Stimulated activated CD8-positive, alpha-beta memory T cell treated with anti-CD3 and anti-CD28 coated beads, Interleukin-4, amount 100 ng/mL, for 4 hours (primary cell): Measurements from ENCODE around the gene ABCA13.

Source experiments
- DNase-seq, 2 donors: peaks; one replicate each; pipeline ENCODE4 v3.0.0-alpha.2; 2020; ENCODE audit warnings: low read depth in 2 of 2, low spot score in 1 of 2

ABCA13 gene

GRCh38 chr7:48628793-48629349 lies 457.6 kb downstream of the ABCA13 start:
- no peak for DNase-seq

GRCh38 chr7:48634116-48634632 lies 462.9 kb downstream of the ABCA13 start:
- no peak for DNase-seq

GRCh38 chr7:48635796-48636195 lies 464.5 kb downstream of the ABCA13 start:
- no peak for DNase-seq

GRCh38 chr7:48636391-48637015 lies 465.2 kb downstream of the ABCA13 start:
- no peak for DNase-seq

DNA sequence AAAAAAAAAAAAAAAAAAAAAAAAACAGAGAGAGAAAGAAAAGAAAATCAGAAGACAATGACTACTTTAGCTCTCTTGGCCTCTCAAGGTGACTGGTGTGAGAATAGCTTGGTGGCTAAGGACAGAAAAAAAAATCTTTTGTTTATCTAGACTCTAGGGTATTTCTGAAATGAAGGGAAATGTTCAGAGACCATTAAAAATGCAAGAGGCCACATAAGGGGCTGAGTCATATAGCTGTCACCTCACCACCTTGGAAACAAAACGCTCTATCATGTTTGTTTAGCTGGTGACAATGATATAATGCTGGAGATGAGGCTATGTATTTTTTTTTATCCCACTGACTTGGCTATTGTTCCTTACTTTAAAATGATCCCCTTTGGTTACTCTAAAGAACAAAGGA lies 466.1 kb downstream of the ABCA13 start:
- DNase-seq: no peak

DNA sequence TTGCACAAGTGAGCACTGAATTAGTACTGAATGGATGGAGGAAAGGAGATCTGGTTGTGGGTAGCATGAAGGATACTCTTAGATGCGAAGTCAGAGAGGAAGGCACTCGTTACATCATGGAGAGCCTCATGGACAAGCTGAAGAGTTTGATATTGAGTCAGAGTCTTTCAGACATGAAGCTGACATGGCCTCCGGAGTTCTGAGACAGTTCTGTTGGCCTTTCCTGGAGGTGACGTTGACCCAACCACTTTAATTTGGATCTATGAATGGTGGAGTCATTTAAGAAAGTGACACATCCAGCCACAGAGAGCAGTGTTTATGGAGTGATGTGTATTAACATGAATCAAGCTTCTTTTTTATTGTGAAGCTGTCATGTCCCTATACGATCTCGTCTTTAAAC lies 466.8 kb downstream of the ABCA13 start:
- no peak for DNase-seq

DNA sequence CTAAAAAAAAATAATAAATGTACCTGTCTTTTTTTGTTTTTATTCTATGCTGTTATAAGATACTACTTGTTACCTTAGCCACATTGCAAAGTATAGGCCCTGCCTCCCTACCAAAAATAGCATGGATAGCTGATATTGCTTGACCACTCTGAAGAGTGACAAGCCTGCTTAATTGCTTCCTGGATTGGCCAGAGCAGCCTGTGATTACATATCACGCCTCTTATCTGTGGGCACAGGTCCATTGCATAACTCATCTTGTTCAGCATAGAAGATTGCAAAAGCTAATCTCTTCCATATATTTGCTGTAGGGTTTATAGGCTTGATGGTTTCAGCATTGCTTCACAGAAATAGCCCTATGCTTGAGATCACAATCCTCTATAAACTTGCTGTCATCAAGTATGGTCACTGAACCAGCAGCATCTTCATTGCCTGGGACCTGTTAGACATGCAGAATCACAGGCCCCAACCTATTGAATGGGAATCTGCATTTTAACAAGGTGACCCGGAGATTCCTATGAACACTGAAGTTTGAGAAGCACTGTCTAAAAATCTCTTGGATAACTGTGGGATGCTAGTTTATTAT lies 472.3 kb downstream of the ABCA13 start:
- DNase-seq: no peak

- DNase-seq: no peak
Observed at GRCh38 chr7:48658138-48658537, 486.9 kb downstream of the ABCA13 start.

- no peak for DNase-seq
Observed at GRCh38 chr7:48660306-48660870, 489.1 kb downstream of the ABCA13 start.

DNA sequence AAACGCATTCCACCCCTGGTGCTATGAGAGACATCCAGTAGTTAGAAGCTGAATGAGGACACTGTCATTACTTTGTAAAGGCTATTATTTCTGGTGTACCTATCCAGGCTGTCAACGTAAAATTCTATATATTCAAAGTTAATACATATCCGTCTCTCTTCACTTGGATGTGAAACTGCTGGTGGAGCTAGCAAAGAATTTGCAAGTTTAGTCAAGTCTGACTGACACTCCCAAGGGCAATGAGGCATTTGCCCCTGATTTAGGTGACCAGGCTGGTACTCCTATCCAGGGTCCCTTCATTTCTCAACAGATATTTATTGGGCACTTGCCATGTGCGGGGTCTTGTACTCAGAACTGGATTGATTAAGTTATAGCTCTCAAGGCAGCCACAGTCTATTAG lies 493.0 kb downstream of the ABCA13 start:
- no peak for DNase-seq

DNA sequence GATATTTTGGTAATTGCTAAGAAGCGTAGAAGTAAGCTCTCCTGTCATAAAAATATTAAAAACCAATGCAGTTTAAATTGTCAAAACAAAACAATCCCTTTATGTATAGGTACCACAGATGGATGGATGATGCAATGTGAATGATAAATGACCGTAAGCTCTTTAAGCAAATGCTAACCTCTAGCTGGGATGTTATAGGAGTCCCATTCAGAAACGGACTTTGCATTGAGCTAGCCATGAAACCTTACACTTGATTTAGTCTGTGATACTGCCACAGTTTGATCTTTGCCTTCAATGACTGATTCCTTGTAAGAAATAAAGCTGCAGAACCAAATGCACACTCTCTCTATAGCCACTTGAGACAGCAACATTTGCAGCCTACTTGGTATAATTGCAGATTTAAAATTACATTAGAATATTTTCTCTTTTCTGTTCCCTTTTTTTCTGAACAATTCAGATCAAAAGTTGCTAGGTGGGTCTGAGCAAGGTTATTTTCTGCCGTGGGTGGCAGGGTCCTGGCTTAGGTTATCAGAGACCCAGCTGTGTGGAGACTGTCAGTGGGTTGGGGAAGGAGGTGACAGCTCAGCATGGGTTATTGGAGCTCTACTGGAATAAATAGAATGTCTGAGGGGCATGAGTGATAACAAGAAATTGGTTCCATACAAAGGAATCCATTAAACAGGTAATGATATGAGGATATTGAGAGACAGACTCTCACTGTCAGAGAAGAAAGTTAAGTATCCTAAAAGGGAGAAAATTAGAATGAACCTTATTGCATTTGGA lies 494.3 kb downstream of the ABCA13 start:
- no peak for DNase-seq

- DNase-seq: no peak
Observed at GRCh38 chr7:48667407-48667806, 496.1 kb downstream of the ABCA13 start.

DNA sequence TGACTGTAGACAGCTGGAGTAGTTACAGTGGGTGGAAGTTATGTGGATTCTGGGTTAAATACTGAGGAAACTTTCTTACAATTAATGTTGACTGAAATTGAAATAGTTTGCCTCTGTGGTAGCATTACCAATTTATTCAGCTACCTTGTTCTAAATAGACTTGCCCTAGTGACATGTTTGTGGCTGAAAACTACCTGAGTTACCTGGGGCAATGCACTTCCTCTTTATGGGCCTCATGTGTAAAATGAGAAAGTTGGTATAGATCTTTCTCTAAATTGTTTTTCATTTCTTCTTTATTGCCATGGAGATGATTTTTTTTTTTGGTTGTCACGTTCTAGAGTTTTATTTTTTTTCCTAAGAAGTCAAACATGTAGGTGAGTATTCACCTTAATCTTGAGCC lies 500.4 kb downstream of the ABCA13 start:
- no peak for DNase-seq

GRCh38 chr7:48681006-48681405 lies 509.7 kb downstream of the ABCA13 start:
- DNase-seq: no peak

- DNase-seq: no peak
Observed at GRCh38 chr7:48691788-48692187, 520.5 kb downstream of the ABCA13 start.
